ENCODE results near the gene FARP2.
"Not testable (repeated sequence)": the region's sequence is repeated elsewhere in the genome, so short reads cannot be mapped to it uniquely, and the experiment has no call there.

Gene FARP2

DNA sequence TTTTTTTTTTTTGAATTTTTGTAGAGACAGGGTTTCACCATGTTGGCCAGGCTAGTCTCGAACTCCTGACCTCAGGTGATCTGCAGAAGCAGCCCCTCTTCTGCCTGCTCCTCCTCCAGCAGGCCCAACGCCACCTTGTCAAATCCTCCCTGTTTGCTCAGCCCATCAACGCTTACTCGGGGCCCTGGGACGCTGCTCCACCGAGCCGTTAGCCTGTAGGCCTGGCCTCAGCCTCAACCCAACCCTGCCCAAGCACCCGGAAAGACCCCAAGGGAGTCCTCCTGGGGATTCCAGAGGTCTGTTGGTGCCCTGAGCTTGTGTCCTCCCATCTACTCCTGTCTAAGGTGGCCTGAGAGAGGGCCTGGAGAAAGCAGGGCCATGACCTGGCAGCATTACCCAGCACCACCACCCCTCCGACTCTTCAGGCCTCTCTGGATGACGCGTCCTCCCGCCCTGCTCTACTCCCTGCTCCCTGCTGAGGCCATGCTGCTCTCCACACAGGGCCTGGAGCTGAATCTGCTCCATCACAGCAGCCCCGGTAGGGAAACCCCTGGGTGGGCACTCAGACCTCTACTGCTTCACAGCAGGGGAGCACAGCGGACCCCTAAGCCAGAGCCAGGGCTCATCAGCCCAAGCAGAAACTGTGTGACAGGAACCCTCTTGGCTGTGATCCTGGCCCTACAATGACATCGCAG is 149.1 kb downstream of the FARP2 start:
- H3K4me3 ChIP-seq (ENCODE audit: control insufficient read depth, low read depth, low read length): no peak overlapping the region
- TF ChIP-seq, protein P1, sequence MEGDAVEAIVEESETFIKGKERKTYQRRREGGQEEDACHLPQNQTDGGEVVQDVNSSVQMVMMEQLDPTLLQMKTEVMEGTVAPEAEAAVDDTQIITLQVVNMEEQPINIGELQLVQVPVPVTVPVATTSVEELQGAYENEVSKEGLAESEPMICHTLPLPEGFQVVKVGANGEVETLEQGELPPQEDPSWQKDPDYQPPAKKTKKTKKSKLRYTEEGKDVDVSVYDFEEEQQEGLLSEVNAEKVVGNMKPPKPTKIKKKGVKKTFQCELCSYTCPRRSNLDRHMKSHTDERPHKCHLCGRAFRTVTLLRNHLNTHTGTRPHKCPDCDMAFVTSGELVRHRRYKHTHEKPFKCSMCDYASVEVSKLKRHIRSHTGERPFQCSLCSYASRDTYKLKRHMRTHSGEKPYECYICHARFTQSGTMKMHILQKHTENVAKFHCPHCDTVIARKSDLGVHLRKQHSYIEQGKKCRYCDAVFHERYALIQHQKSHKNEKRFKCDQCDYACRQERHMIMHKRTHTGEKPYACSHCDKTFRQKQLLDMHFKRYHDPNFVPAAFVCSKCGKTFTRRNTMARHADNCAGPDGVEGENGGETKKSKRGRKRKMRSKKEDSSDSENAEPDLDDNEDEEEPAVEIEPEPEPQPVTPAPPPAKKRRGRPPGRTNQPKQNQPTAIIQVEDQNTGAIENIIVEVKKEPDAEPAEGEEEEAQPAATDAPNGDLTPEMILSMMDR (IDR thresholded peaks at IDR 0.05; ENCODE audit: control insufficient read depth, insufficient read depth, low read depth, low read length, missing control alignments): no peak
- DNase-seq (ENCODE audit: low read depth): no peak

DNA sequence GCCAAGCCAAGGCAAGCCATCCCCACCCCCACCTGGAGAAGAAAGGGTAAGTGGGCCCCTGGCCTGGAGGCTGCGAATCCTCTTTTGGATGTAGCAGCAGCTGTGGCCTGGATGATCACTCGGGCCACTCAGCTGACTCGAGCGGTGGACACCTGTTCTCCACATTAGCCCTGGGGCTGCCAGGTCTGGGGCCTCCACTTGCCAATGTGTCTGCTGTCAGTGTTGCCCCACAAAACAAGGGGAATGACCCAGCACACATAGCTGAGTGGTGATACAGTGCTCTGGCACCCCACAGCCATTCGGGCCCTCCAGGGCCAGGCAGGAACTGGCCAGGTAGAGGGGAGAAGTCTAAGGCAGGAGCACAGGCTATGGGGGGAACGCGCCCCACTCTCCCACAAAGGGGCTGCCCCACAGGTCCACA is 149.7 kb downstream of the FARP2 start:
- TF ChIP-seq, protein P1 (IDR thresholded peaks at IDR 0.05; ENCODE audit: control insufficient read depth, insufficient read depth, low read depth, low read length, missing control alignments): no peak
- H3K4me3 ChIP-seq (ENCODE audit: control insufficient read depth, low read depth, low read length): no peak overlapping the region
- no peak for DNase-seq (ENCODE audit: low read depth)

DNA sequence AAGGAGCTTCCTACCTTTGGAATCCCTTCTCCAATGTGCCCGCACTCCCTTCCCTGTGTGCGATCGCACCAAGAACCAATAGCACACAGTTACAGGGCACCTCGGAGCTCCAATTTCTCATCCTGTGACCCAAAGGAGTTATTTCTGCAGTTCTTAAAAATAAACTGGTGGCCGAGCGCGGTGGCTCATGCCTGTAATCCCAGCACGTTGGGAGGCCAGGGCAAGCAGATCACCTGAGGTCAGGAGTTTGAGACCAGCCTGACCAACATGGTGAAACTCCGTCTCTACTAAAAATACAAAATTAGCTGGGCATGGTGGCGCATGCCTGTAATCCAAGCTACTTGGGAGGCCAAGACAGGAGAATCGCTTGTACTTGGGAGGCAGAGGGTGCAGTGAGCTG is 150.2 kb downstream of the FARP2 start:
- not testable (repeated sequence) for DNase-seq (ENCODE audit: low read depth); H3K4me3 ChIP-seq (ENCODE audit: control insufficient read depth, low read depth, low read length)

DNA sequence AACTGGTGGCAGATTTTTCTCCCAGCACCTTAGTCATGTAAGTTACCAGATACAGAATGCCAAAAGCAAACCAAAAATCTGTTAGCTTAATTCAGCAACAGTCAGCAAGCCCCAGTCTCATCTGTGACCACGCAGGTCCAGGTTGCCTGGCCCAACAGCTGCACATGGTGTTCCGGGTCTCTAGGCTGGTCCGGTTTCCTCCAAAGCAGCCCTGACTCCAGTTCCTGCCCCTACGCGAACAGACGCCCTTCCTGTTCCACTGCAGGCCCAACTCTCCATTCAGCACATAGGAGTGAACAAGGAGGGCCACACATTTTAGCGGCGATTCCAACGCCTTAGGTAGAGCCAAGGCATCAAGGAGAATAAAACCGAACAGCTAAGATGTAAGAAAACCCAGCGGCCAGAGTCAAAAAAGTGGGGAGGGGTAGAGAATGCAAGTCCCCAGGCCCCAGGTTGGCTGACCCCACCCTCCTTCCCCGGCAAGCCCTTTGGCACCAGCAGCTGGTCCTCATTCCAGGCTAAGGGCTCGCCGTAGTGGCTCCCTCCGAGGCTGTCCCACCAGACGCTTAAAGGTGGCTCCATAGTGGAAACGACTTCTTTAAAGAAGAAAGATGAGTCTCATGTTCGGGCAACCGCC is 150.8 kb downstream of the FARP2 start:
- TF ChIP-seq, protein P1 (IDR thresholded peaks at IDR 0.05; ENCODE audit: control insufficient read depth, insufficient read depth, low read depth, low read length, missing control alignments): no peak
- no peak for DNase-seq (ENCODE audit: low read depth)
- H3K4me3 ChIP-seq (ENCODE audit: control insufficient read depth, low read depth, low read length): peak overlapping the region; percentile 79

DNA sequence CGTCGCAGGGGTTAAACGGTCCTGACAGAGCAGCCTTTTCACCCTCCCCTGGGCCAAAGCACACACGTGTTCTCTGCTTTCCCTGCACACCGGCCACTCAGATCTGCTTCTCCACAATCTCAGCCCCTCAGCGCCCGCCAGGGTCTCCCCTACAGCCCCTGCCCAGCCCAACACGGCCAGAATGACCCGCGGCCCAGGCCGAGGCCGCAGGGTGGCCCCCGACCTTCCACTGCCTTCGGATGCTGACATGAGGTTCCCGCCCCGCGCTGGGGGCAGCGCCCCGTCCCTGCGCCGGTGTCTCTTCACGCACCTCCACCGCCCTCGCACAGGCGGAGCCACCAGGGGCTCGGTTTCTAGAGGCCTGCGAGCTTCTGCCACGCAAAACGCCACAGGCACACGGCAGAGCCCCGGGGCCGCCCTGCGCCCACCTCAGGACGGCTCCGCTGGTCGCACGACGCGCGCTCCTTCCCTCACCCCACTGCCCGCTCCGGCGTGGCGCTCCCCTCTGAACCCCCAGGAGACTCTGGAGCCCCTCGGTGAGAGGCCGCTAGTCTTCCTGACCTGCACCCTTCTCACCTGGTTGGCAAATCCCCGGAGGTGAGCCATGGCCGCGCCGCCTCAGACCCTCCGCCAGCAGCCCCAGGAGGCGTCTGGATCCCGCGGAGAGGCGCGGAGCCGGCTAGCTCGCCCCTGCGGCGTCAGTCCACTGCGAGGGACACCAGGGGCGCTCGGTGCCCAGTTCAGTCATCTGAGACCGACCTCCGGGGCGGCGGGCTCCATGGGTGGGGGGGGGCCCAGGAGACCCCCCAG is 151.6 kb downstream of the FARP2 start:
- H3K4me3 ChIP-seq (ENCODE audit: control insufficient read depth, low read depth, low read length): peak overlapping the region; percentile 79
- no peak for DNase-seq (ENCODE audit: low read depth)
- TF ChIP-seq, protein P1 (IDR thresholded peaks at IDR 0.05; ENCODE audit: control insufficient read depth, insufficient read depth, low read depth, low read length, missing control alignments): peak; percentile 35

DNA sequence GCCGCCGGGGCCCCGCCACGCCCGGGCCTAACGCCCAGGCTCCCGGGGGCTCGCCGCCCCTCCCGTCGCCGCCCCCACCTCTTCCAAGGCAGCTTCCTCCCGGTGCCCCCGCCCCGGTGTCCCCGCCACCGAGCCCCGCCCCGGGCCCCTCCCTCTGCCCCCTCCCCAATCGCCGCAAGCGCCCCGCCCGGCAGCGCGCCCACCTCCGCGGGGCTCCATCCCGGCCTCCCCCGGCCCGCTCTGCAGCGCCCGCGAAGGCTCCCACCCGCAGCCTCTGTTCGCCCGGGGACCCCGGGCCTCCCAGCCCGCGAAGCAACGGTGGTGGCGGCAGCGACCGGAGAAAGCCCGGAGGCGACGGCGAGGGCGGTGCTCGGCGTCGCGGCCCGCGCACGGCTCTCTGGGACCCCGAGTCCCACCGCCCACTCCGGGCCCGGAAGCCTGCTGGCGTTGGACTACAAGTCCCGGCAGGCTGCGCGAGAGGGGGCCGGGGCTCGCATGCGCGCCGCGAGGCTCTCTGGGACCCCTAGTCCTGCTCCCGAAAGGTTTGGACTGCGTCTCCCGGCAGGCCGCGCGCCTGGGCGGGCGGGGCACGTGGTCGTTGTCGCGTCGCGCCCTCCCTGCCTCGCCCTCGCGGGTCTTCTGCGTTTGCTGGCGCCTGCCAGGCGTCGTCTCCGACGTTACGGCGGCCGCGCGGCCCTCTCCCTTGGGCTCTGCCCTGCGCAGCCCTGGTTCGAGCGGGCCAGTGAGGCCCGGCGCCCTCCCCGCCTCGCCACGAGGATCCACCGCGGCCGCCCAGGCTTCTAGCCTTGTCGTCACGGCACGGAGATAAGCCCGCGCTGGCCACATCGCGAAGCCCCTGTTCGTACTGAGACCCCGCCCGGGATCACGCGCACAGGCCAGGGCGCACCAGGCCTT is 152.4 kb downstream of the FARP2 start, which contains the start of gene STK25:
STK25 (minus strand) TSS at position 345 of the 915 bp plus-strand sequence. CDS start 549 bp downstream, outside the sequence.
- TF ChIP-seq, protein P1 (IDR thresholded peaks at IDR 0.05; ENCODE audit: control insufficient read depth, insufficient read depth, low read depth, low read length, missing control alignments): no peak
- H3K4me3 ChIP-seq (ENCODE audit: control insufficient read depth, low read depth, low read length): peak within 1 kb of the TSS; percentile 79
- peak; percentile 89 for DNase-seq (ENCODE audit: low read depth)
